HG03460 (cell line): Measurements from ENCODE around the gene PFDN4.

ENCODE experiments used
- ATAC-seq: cut with Tn5 transposase; IDR thresholded peaks from one replicate; pipeline ENCODE4 v1.9.1; 2021; ENCODE audit not compliant: unreplicated experiment

The PFDN4 gene

GRCh38 chr20:54266844-54267243 lies 59.0 kb downstream of the PFDN4 start:
- no peak for ATAC-seq

- no peak for ATAC-seq
These were observed 59.7 kb downstream of the PFDN4 start for GRCh38 chr20:54267483-54268003.

GRCh38 chr20:54268941-54269340 lies 61.1 kb downstream of the PFDN4 start:
- no peak for ATAC-seq
